ENCODE data around the gene C3.

Gene C3

DNA sequence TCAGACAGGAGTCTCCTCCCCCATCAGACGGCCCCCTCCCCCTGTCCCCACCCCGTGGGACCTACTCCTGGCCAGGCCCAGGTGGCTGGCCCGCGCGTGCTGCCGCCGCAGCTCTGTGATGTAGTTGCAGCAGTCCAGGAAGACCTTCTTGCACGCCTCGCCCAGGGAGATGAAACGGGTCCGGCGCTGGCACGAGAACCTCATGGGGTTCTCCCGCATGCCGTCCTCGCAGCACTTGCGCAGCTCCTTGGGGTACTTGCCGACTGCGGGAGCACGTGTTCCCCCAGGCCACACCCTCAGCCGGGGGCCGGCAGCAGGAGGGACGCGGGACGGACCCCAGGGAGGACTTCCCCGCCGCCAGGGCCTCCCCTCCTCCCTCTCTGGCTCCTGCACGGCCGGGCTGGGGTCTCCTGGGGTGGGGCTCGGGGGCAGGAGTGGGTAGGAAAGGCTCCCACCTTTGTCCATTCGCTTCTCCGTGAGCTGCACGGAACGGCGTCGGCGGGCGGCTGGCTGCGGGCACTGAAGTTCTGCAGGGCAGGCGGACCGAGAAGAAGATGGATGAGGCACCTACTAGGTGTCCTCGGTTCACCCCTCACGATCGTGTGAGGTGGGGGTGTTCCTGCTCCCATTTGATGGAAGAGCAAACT lies 13.3 kb downstream of the C3 start:
- TF ChIP-seq GATA2 (IDR thresholded peaks at IDR 0.05; ENCODE audit: low read depth, low read length) (no peak), GATA3 (IDR thresholded peaks at IDR 0.05; ENCODE audit: low read depth, low read length) (no peak)

DNA sequence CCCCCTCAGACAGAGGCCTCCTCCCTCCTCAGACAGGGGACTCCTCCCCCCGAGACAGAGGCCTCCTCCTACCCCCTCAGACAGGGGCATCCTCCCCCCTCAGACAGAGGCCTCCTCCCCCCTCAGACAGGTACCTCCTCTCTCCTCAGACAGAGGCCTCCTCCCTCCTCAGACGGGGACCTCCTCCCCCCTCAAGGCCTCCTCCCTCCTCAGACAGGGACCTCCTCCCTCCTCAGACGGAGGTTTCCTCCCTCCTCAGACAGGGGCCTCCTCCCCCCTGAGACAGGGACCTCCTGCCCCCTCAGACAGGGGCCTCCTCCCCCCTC lies 13.9 kb downstream of the C3 start:
- TF ChIP-seq GATA3 (IDR thresholded peaks at IDR 0.05; ENCODE audit: low read depth, low read length), result no peak
- TF ChIP-seq GATA2 (IDR thresholded peaks at IDR 0.05; ENCODE audit: low read depth, low read length), result no peak

- no peak for TF ChIP-seq GATA3 (IDR thresholded peaks at IDR 0.05; ENCODE audit: low read depth, low read length)
- TF ChIP-seq GATA2 (IDR thresholded peaks at IDR 0.05; ENCODE audit: low read depth, low read length), result no peak
These were observed 14.4 kb downstream of the C3 start for GRCh38 chr19:6705931-6706632.

GRCh38 chr19:6700586-6701316 lies 19.7 kb downstream of the C3 start:
- TF ChIP-seq GATA3 (IDR thresholded peaks at IDR 0.05; ENCODE audit: low read depth, low read length) (no peak), GATA2 (IDR thresholded peaks at IDR 0.05; ENCODE audit: low read depth, low read length) (no peak)

DNA sequence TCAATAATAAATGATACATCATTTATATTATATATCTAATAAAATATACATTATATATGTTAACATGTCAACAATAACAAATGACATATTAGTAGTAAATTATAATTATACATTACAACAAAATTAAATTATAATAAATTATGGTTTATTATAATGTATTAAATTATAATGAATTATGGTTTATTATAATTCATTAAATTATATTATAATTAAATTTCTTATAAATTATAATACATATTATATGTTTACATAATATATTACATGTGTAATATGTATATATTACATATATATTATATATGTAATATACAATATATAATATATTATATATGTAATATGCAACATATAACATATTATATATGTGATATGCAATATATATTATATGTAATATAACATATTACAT lies 20.5 kb downstream of the C3 start:
- TF ChIP-seq GATA3 (IDR thresholded peaks at IDR 0.05; ENCODE audit: low read depth, low read length) (no peak), GATA2 (IDR thresholded peaks at IDR 0.05; ENCODE audit: low read depth, low read length) (no peak)

- TF ChIP-seq GATA3 (IDR thresholded peaks at IDR 0.05; ENCODE audit: low read depth, low read length), result no peak
- no peak for TF ChIP-seq GATA2 (IDR thresholded peaks at IDR 0.05; ENCODE audit: low read depth, low read length)
These were observed 23.2 kb downstream of the C3 start for GRCh38 chr19:6697291-6697690.

DNA sequence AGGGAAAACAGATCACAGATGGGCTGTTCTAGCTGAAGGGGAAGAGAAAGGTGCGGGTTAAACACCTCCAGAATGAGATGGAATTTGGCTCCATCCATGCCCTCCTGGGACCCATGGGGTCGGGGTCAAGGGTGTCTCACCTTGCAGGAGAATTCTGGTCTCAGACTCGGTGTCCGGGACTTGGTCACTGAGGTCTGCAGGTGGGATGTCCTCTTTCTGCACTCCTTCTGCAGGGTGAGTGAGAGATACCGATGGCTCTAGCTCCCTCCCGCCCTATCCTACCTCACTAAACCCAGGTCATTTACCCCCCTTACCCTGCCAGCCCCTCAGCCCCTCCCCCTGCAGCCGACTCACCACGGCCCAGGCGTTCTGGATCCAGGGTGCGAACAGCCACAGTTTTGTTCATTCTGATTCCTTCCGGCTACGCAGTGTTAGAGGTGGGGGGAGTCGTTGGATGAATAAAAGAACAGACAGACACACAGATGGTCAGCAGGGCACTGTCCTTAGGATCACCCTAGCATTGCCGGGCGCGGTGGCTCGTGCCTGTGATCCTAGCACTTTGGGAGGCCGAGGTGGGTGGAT lies 24.1 kb downstream of the C3 start:
- TF ChIP-seq GATA3 (IDR thresholded peaks at IDR 0.05; ENCODE audit: low read depth, low read length) (no peak), GATA2 (IDR thresholded peaks at IDR 0.05; ENCODE audit: low read depth, low read length) (no peak)

GRCh38 chr19:6694147-6694815 lies 26.2 kb downstream of the C3 start:
- no peak for TF ChIP-seq GATA3 (IDR thresholded peaks at IDR 0.05; ENCODE audit: low read depth, low read length)
- no peak for TF ChIP-seq GATA2 (IDR thresholded peaks at IDR 0.05; ENCODE audit: low read depth, low read length)

DNA sequence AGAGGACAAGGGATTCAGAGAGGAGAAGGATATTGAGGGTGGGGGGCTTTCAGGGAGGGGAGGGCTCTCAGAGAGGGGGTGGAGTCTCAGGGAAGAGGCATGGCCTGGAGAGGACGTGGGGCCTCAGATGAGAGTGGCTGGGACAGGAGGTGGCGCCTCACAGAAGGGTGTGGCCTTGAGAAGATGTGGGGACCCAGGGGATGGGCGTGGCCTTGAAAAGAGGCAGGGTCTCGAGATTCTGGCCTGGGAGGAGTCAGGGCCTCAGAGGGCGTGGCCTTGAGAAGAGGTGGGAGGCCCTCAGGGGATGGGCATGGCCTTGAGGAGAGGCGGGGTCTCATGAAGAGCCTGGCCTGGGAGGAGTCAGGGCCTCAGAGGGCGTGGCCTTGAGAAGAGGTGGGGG lies 26.8 kb downstream of the C3 start:
- no peak for TF ChIP-seq GATA3 (IDR thresholded peaks at IDR 0.05; ENCODE audit: low read depth, low read length)
- no peak for TF ChIP-seq GATA2 (IDR thresholded peaks at IDR 0.05; ENCODE audit: low read depth, low read length)

GRCh38 chr19:6693056-6693471 lies 27.4 kb downstream of the C3 start:
- TF ChIP-seq GATA2 (IDR thresholded peaks at IDR 0.05; ENCODE audit: low read depth, low read length) (no peak), GATA3 (IDR thresholded peaks at IDR 0.05; ENCODE audit: low read depth, low read length) (no peak)

DNA sequence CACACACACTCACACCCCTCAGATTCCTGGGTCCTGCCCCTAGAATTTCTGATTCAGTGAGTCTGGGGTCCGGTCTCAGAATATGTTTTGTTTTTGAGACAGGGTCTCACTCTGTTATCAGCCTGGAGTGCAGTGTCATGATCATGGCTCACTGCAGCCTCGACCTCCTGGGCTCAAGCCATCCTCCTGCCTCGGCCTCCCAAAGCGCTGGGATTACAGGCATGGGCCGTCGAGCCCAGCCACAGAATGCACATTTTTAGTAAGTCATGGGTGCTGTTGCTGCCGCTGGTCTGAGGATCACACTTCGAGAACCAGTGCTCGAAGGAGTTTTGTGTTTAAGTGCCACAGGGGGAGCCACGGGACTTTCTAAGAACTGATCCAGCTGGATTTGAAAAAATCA lies 28.4 kb downstream of the C3 start:
- TF ChIP-seq GATA2 (IDR thresholded peaks at IDR 0.05; ENCODE audit: low read depth, low read length) (no peak), GATA3 (IDR thresholded peaks at IDR 0.05; ENCODE audit: low read depth, low read length) (no peak)

DNA sequence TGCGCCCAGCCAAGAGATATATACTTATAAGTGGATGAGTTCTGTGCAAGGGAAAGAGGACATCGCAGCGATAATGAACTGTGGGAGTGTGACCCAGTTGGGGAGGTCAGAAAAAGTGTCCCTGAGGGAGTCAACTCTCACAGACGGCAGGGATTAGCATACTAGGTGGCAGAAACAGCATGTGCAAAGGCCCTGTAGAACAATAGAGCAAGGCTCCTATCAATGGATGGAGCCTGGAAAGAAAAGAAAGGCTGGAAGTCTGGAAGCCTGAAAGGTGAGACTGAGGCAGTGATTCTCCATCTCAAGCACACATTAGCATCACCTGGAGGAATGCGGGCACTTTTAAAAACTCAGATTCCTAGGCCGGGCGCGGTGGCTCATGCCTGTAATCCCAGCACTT lies 29.1 kb downstream of the C3 start:
- TF ChIP-seq GATA3 (IDR thresholded peaks at IDR 0.05; ENCODE audit: low read depth, low read length) (no peak), GATA2 (IDR thresholded peaks at IDR 0.05; ENCODE audit: low read depth, low read length) (no peak)

DNA sequence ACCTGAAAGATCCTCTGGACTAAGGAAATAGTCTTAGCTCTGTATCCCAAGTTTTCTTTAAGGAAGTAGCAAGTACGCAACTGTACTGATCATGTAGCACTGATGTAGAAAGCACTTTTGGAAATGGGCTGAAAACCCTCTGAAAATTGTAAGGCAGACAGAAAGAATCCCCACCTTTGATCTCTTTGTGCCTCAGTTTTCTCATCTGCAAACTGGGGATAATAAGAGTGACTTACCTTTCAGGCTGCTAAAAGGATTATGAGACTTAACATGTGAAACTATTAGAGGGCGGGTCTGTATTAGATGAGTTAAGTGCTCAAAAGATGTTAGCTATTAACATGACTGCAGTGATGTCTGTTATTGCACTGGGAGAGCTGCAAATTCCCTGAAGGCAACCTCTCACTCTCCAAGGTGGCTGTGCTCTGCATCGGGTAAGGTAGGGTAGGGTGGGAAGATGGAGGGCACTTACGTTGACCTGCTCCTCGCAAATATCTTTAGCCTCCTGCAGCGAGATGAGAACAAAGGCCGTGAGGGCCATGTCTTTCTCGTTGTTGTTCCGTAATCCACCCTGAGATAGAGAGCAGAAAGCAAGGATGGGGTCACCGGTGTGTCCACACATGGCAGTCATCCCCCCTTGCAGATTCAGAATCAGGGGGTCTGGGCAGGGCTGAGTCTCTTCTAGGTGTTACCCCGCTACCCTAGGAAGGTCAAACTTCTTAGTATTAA lies 30.1 kb downstream of the C3 start:
- no peak for TF ChIP-seq GATA3 (IDR thresholded peaks at IDR 0.05; ENCODE audit: low read depth, low read length)
- no peak for TF ChIP-seq GATA2 (IDR thresholded peaks at IDR 0.05; ENCODE audit: low read depth, low read length)

Data from SH-SY5Y (cell line).